IPS DF 19.7 (cell line): ENCODE data around the gene CIPC.

Source experiments
- DNase-seq: peaks from one replicate; pipeline ENCODE4 v3.0.0-alpha.2; 2013; ENCODE audit warnings: low read depth, low spot score

CIPC gene

DNA sequence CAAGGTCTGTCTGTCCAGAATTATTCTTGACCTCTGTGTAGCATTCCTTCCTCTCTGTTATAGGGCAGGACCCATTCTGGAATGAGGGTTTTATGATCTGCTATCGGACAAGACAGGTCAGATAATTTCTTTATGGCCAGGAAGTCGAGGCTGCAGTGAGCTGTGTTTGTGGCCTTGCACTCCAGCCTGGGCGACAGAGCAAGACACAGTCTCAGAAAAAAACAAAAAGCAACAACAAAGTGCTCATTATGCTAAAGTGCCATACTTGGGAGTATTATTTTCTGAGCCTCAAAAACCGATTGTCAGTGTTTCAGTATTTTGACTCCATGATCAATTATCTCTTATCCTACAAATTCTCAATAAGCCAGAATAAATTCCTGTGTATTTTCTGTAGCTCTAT lies 4.1 kb downstream of the CIPC start:
- no peak for DNase-seq

DNA sequence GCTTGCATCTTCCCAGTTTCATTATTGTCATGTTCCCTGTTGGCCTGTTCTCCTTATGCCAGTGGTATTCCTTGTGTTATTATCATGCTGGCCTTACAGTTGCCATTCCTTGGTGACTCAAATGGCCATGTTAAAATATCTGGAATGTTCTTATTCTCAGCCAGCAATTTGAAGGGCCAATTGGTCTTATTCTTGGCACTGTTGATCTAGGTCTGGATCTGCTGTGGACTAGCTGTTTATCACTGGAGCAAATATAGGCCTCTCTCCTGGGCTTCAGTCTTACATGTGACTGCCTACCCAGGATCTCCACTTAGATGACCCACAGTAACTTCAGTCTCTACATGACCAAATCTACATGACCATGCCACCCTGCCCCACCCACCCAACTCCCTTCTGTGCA lies 5.4 kb downstream of the CIPC start:
- no peak for DNase-seq

GRCh38 chr14:77103951-77104350 lies 5.9 kb downstream of the CIPC start:
- DNase-seq = no peak

DNA sequence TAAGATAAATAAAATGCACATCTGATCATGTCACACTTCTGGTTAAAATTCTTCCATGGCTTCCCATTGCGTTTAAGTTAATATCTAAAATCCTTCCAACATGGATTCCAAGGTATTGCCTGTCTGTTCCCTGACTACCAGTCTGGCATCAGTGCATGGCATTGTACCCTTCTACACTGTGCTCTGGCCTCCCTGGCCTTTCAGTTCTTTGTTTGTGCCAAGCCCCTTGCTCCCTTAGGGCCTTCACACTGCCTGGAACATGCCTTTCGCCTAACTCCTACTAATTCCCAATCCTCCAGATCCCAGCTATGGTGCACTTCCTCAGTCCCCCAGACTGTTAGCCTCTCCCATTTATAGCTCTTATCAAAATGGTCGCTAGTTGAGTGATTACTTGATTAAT lies 6.3 kb downstream of the CIPC start:
- no peak for DNase-seq

GRCh38 chr14:77105145-77105939 lies 7.3 kb downstream of the CIPC start:
- no peak for DNase-seq

- no peak for DNase-seq
Measured at GRCh38 chr14:77106666-77107065, 8.6 kb downstream of the CIPC start.

DNA sequence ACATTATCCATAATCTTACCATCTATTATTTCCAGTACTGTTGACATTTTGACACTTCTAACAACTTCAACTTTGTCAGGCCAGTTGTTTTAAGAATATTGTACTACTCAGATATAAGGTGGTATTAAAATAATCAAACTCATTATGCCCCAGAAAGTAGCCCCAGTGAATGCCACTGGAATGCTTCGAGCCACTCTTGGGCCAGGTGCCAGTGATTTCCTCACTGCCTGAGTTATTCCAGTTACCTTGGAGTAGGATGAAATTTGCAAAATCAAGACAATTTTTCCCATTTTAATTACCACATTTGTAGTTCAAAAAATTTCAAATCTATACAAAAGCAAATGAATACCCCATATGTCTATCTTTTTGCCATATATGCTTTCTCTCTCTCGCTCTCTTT lies 9.2 kb downstream of the CIPC start:
- no peak for DNase-seq

GRCh38 chr14:77108753-77109152 lies 10.7 kb downstream of the CIPC start:
- DNase-seq = no peak

DNA sequence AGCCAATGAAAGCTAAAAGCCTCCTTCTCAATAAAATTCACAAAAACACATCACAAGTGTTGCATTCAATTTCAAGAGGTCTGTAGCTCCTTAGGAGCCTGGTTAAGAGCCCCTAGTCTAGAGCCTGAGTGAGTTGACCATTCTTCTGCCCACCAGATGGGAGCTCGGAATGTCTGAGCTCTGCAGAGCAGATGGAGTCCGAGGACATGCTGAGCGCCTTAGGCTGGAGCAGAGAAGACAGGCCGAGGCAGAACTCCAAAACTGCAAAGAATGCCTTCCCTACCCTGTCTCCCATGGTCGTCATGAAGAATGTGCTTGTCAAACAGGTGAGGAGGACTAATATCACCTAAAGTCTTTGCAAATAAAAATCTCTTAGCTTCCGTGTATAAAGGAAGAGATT lies 11.6 kb downstream of the CIPC start:
- no peak for DNase-seq

- DNase-seq = no peak
Measured at GRCh38 chr14:77110286-77110685, 12.2 kb downstream of the CIPC start.

DNA sequence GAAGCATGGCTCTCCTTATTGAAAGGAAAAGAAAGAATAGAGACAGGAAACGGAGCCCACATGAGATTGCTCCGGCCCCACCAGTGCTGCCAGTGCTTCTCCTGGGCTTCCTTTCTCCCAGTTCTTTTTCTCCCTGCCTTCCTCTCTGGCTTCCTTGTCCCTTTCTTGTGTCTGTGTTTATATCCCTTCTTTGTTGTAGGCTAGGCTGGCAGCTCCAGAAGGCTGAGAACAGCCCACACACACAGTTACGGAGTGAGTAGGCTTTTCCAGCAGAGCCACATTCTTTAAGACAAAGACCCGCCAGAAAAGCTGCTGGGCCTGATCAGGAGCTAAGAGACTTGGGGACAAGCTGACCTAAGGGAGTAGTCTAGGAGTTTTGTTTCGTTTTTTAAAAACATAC lies 13.0 kb downstream of the CIPC start:
- DNase-seq = peak; percentile 87

DNA sequence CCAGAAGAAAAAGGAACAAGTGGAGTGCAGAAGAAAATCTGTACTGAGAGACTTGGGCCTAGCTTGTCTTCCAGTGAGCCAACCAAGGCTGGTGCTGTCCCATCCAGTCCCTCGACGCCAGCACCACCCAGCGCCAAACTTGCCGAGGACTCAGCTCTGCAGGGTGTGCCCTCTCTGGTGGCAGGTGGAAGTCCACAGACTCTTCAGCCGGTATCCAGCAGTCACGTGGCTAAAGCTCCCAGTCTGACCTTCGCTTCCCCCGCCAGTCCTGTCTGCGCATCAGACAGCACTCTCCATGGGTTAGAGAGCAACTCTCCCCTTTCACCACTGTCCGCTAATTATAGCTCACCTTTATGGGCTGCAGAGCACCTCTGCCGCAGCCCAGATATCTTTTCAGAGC lies 15.6 kb downstream of the CIPC start:
- DNase-seq = no peak

DNA sequence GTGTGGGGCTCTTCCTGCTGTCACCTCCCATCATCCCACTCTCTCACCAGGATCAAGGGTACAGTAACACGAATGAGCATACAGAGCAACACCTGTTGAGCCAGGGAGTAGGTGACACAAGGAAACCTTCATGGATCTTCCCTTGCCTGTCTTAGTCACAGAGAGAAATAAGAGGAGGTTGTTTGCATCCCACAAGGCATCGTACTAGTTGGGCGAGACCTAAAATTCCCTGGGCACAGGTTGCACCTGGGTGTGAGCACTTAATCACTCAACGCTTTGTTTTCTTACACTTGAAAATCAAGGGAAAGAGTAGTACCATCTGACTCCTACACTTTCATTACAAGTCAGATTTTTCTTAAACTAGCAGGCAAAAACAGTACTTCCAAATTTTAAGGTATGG lies 16.6 kb downstream of the CIPC start:
- DNase-seq = no peak

GRCh38 chr14:77116172-77116817 lies 18.2 kb downstream of the CIPC start:
- no peak for DNase-seq

DNA sequence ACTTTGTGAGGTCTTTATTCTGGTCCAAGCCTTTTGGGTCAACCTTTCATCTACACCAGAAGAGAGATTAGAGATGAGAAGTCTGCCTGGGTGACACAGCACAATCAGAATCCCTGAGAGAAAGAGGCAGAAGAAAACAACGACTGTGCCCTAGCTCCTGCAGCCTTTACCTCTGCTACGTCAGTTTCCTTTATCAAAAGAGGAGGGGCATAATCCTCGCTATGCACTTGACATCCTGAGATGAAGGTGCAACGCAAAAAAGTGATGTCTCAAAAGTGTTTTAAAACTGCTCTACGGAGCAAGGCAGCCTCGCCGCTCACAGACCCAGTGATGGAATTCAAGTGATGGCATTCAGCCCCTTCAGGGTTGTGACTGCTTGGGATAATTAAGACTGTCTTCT lies 21.8 kb downstream of the CIPC start:
- DNase-seq = no peak

- DNase-seq = no peak
Measured at GRCh38 chr14:77120771-77121743, 23.0 kb downstream of the CIPC start.

- no peak for DNase-seq
Measured at GRCh38 chr14:77122526-77123125, 24.6 kb downstream of the CIPC start.

DNA sequence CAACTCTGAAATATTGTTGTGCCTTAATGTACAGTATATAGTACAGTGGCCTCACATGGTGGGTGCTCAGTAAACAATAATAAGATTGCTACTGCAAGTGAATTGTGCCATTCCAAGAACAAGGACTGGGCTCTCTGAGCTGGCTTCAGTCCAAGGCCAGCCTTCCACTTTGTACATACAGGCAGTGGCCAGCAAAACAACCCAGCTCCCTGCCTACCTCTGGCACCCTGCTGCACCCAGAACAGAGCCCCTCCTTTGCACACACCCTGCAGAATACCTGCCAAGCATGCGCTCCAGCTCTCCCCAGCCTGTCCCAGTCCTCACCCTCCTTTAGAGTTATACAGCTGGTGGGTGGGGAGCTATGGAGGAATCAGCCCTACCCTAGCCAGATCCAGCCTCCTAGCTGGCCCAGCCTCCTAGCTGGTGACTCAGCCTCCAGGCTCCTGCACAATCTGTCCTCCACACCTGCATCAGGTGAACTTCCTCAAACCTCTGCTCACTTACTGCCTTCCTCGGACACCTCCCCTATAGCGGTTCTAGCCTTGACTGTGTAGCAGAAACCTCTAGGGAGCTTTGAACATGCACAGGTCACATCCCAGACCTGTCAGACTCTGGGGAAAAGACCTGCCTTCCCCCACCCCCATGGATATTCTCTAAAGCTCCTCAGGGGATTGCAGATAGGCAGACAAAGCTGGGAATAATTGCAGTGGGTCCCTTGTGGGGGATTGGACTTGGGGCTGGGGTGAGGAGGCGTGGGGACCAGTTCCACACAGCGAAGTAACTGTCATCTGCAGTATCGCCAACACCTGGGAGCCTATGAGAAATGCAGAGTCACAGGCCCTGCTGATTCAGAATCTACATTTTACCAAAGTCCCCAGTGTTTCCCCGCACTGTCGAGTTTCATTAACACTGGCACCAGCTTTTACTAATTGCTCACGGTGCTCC lies 25.6 kb downstream of the CIPC start:
- no peak for DNase-seq

GRCh38 chr14:77124345-77125280 lies 26.6 kb downstream of the CIPC start:
- no peak for DNase-seq
